ENCODE results near the gene FHL2.

FHL2 gene

DNA sequence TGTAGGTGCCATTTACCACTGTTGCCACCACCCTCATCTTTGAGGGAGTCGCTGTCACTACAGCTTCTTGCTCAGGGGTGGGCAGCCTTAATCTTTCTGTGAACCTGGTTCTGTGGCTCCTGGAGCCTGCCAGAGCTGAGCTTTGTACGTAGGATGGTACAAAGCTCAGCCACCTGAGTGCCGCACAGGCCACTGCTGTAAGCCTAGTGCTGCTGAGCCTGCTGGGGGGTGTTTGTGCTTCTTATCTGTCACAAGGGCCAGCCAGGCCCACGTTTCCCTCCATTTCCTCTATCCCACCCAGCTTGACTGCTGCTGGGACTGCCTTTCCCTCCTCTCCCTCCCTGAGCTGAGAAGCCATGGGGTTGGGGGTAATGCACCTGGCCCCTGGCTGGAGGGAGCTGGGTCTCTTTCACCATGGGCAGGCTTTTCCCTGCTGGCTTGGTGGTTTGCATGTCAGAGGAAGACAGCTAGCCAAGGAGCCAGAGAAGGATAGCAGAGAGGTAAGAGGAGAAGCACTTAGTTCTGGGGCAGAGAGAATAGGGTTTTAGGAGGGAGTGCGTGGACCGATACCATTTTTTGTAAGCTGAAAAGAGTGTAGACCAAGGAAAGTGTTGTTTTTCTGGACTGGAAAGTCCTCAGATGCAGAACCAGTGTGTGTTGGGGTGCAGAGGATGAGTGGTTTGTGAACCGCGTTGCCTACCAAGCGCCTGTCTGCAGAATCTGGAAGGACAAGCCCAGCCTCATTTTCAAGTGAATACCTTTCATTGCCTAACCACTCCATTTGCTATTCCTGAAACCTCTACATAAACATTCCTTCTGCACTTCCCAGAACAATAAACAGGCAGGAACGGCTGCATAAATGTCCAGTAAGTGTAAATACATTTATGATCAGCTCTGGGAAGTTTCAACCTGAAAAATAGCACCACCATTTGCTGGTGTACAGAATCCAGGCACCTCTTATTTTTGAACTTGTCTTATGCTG, 45.1 kb upstream of the FHL2 start:
- DNase-seq, result no peak
- Histone ChIP-seq H3K4me3 (no peak overlapping the region), H3K27ac (no peak overlapping the region), H3K36me3 (no peaks in the 10 kb centered on the region), H3K27me3 (peaks cover 0 to 15% of the 10 kb centered on the region in 2 donors), H3K9me3 (no peaks in the 10 kb centered on the region), H3K4me1 (no peaks in the 10 kb centered on the region)
- intact Hi-C loops (cut with DNase I; ENCODE audit: low total_unique reads), result no loop called here
- TF ChIP-seq, protein P1, sequence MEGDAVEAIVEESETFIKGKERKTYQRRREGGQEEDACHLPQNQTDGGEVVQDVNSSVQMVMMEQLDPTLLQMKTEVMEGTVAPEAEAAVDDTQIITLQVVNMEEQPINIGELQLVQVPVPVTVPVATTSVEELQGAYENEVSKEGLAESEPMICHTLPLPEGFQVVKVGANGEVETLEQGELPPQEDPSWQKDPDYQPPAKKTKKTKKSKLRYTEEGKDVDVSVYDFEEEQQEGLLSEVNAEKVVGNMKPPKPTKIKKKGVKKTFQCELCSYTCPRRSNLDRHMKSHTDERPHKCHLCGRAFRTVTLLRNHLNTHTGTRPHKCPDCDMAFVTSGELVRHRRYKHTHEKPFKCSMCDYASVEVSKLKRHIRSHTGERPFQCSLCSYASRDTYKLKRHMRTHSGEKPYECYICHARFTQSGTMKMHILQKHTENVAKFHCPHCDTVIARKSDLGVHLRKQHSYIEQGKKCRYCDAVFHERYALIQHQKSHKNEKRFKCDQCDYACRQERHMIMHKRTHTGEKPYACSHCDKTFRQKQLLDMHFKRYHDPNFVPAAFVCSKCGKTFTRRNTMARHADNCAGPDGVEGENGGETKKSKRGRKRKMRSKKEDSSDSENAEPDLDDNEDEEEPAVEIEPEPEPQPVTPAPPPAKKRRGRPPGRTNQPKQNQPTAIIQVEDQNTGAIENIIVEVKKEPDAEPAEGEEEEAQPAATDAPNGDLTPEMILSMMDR (IDR thresholded peaks at IDR 0.05), result no peak

DNA sequence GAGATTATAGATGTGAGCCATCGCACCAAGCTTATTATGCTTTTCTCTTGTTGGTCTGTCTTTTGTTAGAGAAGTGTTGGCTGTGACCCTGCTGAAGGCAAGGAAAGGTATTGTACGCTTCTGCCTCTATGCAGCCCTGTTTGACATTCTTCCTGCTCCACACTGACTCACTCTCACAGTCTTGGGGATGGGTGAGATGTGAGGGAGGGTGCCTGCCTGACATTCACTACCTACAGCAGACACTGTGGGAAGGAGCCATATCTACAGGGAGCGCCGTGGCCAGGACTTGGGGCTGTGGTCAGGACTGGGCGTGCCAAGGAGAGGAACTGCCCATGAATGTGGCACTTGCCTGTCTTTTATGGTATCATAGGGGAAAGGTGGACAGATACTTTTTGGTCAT, 43.9 kb upstream of the FHL2 start:
- intact Hi-C loops (cut with DNase I; ENCODE audit: low total_unique reads), result no loop called here

DNA sequence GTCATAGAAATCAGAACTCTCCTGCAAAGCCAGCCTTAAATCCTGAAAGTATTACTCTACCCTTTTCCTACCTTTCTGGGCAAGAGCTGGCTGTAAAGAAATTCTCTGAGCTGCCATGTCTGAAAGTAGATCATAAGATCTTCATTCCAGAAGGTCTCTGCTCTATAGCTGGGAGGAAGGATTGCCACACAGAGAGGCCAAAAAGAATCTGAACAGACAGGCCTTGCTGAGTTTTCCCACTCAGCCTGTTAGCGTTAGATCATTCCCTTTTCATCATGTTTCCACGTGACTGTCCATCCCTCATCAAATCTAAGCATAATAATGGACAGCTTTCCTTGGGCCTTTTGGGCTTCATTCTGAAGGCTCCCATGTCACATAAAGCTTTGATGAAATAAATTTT, 43.2 kb upstream of the FHL2 start:
- no peaks in the 10 kb centered on the region for H3K36me3 ChIP-seq
- H3K4me1 ChIP-seq, result peaks cover 0 to 9% (median 4%) of the 10 kb centered on the region in 4 donors
- intact Hi-C loops (cut with DNase I; ENCODE audit: low total_unique reads), result no loop called here
- H3K27me3 ChIP-seq, result peaks cover 0 to 7% of the 10 kb centered on the region in 2 donors
- no peaks in the 10 kb centered on the region for H3K9me3 ChIP-seq
- no peak overlapping the region for H3K27ac ChIP-seq
- no peak for DNase-seq
- TF ChIP-seq, protein P1 (IDR thresholded peaks at IDR 0.05), result no peak
- no peak overlapping the region for H3K4me3 ChIP-seq

More for the DNA sequence above, 43.9 kb upstream of the FHL2 start:
- Histone ChIP-seq H3K9me3 (no peaks in the 10 kb centered on the region), H3K27me3 (peaks cover 0 to 11% of the 10 kb centered on the region in 2 donors), H3K4me1 (peaks cover 0 to 9% (median 4%) of the 10 kb centered on the region in 4 donors), H3K4me3 (no peak overlapping the region), H3K27ac (no peak overlapping the region), H3K36me3 (no peaks in the 10 kb centered on the region)
- no peak for DNase-seq
- TF ChIP-seq, protein P1 (IDR thresholded peaks at IDR 0.05), result no peak

DNA sequence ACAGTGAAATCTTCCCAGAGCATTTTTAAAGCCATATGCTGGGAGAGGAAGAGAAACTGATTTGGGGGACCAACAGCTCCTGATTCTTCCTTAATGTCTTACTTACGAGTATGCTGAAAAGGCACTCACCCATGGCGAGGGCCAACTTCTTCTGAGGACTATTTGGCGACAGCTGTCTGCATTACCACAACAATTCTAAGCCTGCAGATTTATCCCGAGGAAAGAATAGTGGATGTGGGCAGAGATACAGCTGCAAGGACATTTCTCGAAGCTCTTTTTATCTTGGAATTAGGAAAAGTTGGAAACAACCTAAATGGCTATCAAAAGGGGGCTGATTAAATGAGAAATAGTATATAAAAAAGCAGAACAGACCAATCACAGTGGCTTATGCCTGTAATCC, 40.3 kb upstream of the FHL2 start:
- peaks cover 0 to 9% (median 4%) of the 10 kb centered on the region in 4 donors for H3K4me1 ChIP-seq
- no peak overlapping the region for H3K4me3 ChIP-seq
- intact Hi-C loops (cut with DNase I; ENCODE audit: low total_unique reads), result no loop called here
- no peaks in the 10 kb centered on the region for H3K9me3 ChIP-seq
- no peak overlapping the region for H3K27ac ChIP-seq
- peaks cover 0 to 7% of the 10 kb centered on the region in 2 donors for H3K27me3 ChIP-seq
- DNase-seq, result no peak
- TF ChIP-seq, protein P1 (IDR thresholded peaks at IDR 0.05), result no peak
- H3K36me3 ChIP-seq, result no peaks in the 10 kb centered on the region

DNA sequence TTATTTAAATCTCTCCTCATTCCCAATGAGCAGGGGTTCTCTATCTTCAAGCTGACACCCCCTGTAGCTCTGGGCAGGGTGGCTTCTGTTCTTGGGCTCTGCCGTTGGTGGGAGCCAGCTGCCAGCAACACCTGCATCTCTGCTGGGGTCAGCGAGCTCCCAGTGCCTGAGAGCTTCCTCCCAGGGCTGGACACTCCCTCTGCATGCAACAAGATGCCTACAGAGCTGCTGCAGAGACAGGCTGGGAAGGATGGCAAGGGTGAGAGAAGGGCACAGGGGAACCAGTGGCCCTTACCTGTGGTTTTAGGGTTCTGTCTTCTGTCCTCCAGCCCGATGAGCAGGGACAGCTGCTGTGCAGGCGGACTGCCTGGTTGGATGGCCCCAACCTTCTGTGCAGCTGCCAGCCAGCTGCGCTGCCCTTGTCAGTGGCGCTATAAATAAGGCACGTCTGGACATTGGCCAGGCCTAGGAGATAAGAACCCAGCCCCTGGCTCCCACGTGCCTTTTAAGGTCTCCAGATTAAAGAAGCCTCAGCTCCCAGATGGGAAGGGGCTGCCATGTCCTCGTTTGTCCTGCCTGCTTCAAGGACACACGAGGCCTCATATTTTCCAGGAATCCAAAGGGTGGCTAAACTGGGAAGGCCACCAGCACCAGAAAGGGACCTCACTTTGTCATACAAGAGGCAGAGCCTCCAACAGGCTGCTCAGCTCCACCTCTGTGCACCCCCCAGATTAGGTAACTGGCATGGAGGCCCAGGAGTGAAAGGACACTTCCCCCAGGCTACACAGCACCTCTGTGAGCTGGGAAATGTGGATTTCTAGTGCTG, 39.5 kb upstream of the FHL2 start:
- H3K4me3 ChIP-seq, result no peak overlapping the region
- peaks cover 0 to 4% of the 10 kb centered on the region in 2 donors for H3K27me3 ChIP-seq
- H3K27ac ChIP-seq, result no peak overlapping the region
- H3K36me3 ChIP-seq, result no peaks in the 10 kb centered on the region
- intact Hi-C loops (cut with DNase I; ENCODE audit: low total_unique reads), result no loop called here
- TF ChIP-seq, protein P1 (IDR thresholded peaks at IDR 0.05), result no peak
- DNase-seq, result no peak
- H3K4me1 ChIP-seq, result peaks cover 0 to 9% (median 4%) of the 10 kb centered on the region in 4 donors
- no peaks in the 10 kb centered on the region for H3K9me3 ChIP-seq
